CD14-positive monocyte (primary cell): ENCODE results near the gene SYCE1. TPM values are rescaled to one million over a fixed set of nuclear protein-coding genes. Genes with fewer than 3 reads are reported as not detected.
"Not testable (repeated sequence)": the region's sequence is repeated elsewhere in the genome, so short reads cannot be mapped to it uniquely, and the experiment has no call there.

Source experiments
- DNase-seq, 3 donors: peaks; one replicate each; pipeline ENCODE4 v3.0.0-alpha.2; 2011 to 2022
- H2AFZ ChIP-seq: 2 replicates; pipeline ENCODE4 v1.6.0; 2012; ENCODE audit warnings: mild to moderate bottlenecking, low read depth, low read length, inconsistent platforms; ENCODE audit not compliant: insufficient read depth, poor library complexity, severe bottlenecking
- H3K27ac ChIP-seq, 2 donors: 1 replicate in 1 of 2; 2 replicates in 1 of 2; pipeline ENCODE4 v1.5.1; 2012 to 2013; ENCODE audit warnings: low read length in 2 of 2, control low read depth in 1 of 2, inconsistent platforms in 1 of 2, low read depth in 1 of 2, mild to moderate bottlenecking in 1 of 2
- H3K27me3 ChIP-seq, 2 donors: one replicate each; pipeline versions ENCODE4 v1.6.0 to v1.6.1; 2011 to 2013; ENCODE audit warnings: low read length in 2 of 2; ENCODE audit not compliant: control insufficient read depth in 2 of 2, insufficient read depth in 2 of 2
- H3K36me3 ChIP-seq, 2 donors: replicated peaks in 1 of 2; 1 replicate in 1 of 2; 2 replicates in 1 of 2; pipeline versions ENCODE4 v1.5.1 to v1.6.1; 2012 to 2013; ENCODE audit warnings: low read length in 2 of 2, control low read depth in 1 of 2, inconsistent platforms in 1 of 2, mild to moderate bottlenecking in 1 of 2; ENCODE audit not compliant: insufficient read depth in 2 of 2, control insufficient read depth in 1 of 2
- H3K4me1 ChIP-seq, 2 donors: 1 replicate in 1 of 2; 2 replicates in 1 of 2; pipeline versions ENCODE4 v1.5.1 to v1.6.1; 2012 to 2013; ENCODE audit warnings: low read length in 2 of 2, control low read depth in 1 of 2, inconsistent platforms in 1 of 2, mild to moderate bottlenecking in 1 of 2, moderate library complexity in 1 of 2; ENCODE audit not compliant: insufficient read depth in 2 of 2, control insufficient read depth in 1 of 2
- H3K4me2 ChIP-seq: replicated peaks from 2 replicates; pipeline ENCODE3; 2012; ENCODE audit warnings: low read length, moderate library complexity, mild to moderate bottlenecking; ENCODE audit not compliant: poor library complexity, severe bottlenecking; ENCODE audit errors: extremely low read depth
- H3K4me3 ChIP-seq, 3 experiments: fragments of 200-600 bp in 1 of 3; sonication (generic) in 1 of 3; replicated peaks in 1 of 3; 1 replicate in 2 of 3; 2 replicates in 1 of 3; pipeline ENCODE4 v1.5.1; 2011 to 2013; ENCODE audit warnings: low read length in 3 of 3, mild to moderate bottlenecking in 3 of 3, control low read depth in 2 of 3, low read depth in 2 of 3, inconsistent platforms in 1 of 3, moderate library complexity in 1 of 3
- H3K79me2 ChIP-seq: 2 replicates; pipeline ENCODE4 v1.6.0; 2012; ENCODE audit warnings: mild to moderate bottlenecking, control low read depth, inconsistent platforms, low read length, moderate library complexity; ENCODE audit not compliant: insufficient read depth
- H3K9ac ChIP-seq: 2 replicates; pipeline ENCODE4 v1.6.0; 2017; ENCODE audit warnings: low read length, mild to moderate bottlenecking; ENCODE audit not compliant: insufficient read depth, poor library complexity, severe bottlenecking
- H3K9me3 ChIP-seq, 2 donors: replicated peaks in 1 of 2; 1 replicate in 1 of 2; 2 replicates in 1 of 2; pipeline versions ENCODE4 v1.5.1 to v1.6.1; 2012 to 2013; ENCODE audit warnings: low read length in 2 of 2, control low read depth in 1 of 2; ENCODE audit not compliant: control insufficient read depth in 1 of 2, insufficient read depth in 1 of 2
- H4K20me1 ChIP-seq: 2 replicates; pipeline ENCODE4 v1.6.0; 2012; ENCODE audit warnings: mild to moderate bottlenecking, low read length, control low read depth, moderate library complexity; ENCODE audit not compliant: insufficient read depth
- H3K27ac Mint-ChIP-seq, 7 donors: one replicate each; pipeline ENCODE4 v1.8.0; 2020; ENCODE audit warnings: mild to moderate bottlenecking in 7 of 7, mixed read lengths in 7 of 7, moderate library complexity in 6 of 7, inconsistent platforms in 2 of 7
- H3K27me3 Mint-ChIP-seq, 3 donors: one replicate each; pipeline ENCODE4 v1.8.0; 2021 to 2022; ENCODE audit warnings: low read depth in 3 of 3, mild to moderate bottlenecking in 3 of 3, mixed read lengths in 3 of 3, moderate library complexity in 3 of 3, inconsistent platforms in 1 of 3
- H3K36me3 Mint-ChIP-seq, 2 donors: one replicate each; pipeline ENCODE4 v1.8.0; 2020; ENCODE audit warnings: mixed read lengths in 2 of 2, inconsistent platforms in 1 of 2, mild to moderate bottlenecking in 1 of 2
- H3K4me1 Mint-ChIP-seq: one replicate; pipeline ENCODE4 v1.8.0; 2020; ENCODE audit warnings: mild to moderate bottlenecking, mixed read lengths
- H3K4me3 Mint-ChIP-seq, 2 donors: one replicate each; pipeline ENCODE4 v1.8.0; 2020; ENCODE audit warnings: mild to moderate bottlenecking in 2 of 2, mixed read lengths in 2 of 2, moderate library complexity in 1 of 2
- H3K9me3 Mint-ChIP-seq, 7 donors: one replicate each; pipeline ENCODE4 v1.8.0; 2020 to 2022; ENCODE audit warnings: mixed read lengths in 7 of 7, mild to moderate bottlenecking in 6 of 7, moderate library complexity in 6 of 7, inconsistent platforms in 2 of 7
- WGBS: methylation state at CpG from one replicate; pipeline ENCODE4 v1.1.5; 2013; ENCODE audit warnings: missing lambda C conversion rate; ENCODE audit not compliant: insufficient coverage; 5-methylcytosine and 5-hydroxymethylcytosine counted together
- intact Hi-C, 2 donors: fragments of 100-400 bp; cut with micrococcal nuclease; formaldehyde crosslinking; loops; one replicate each; pipeline versions ENCODE4 v1.15.0 to v1.15.1; 2023
- polyA plus RNA-seq, 3 donors: library from polyadenylated mRNA; depleted of rRNA in 1 of 3; unstranded in 2 of 3; stranded (reverse) in 1 of 3; fragments of 300-500 nt in 2 of 3; fragments of >200 nt in 1 of 3; fragmentation: Illumina TruSeq in 2 of 3; gene quantifications; 1 replicate in 2 of 3; 2 replicates in 1 of 3; pipeline ENCODE4 v1.2.3, GENCODE V29; 2012 to 2021
- TF ChIP-seq, protein P1 (sequence below): fragments of 200-600 bp; IDR thresholded peaks from one replicate; pipeline ENCODE4 v1.8.0; 2022; ENCODE audit warnings: antibody characterized with exemption, mild to moderate bottlenecking

SYCE1 gene
- polyA plus RNA-seq, 3 donors, result 0.12 TPM; not detected in 2

DNA sequence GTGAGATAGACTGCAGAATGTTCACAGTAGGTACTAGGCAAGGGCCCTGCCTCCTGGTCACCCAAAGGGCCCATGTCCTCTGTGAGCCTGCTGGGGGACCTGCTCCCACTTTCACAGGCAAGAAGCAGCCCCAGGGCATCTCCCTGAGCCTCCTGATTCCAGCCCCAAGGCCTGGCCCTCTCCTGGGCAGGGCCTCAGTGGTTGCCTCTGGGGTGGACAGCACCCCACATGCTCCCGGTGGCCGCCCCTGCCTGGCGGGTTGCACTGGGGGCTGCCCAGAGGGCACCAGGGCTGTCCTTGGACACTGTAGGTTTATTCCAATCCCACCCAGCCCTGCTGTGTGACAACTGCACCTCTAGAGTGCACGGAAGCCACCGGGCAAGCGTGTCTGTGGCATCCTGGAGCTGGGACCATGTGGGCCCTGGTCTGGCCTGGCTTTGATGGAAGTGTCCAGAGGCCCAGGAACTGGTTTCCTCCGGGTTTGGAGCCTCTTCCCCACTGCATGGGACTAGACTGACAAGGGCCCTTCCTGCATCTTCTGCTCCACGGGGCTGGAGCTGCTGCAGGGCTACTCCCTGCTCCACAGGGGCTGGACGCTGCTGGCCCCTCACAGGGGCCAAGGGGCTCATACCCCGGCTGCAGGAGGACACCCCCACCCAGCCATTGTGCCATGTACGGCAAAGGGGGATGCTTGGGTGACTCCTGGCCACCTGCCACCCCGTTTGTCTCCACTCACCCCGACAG lies 25.0 kb upstream of the SYCE1 start:
- no peak overlapping the region for H3K4me2 ChIP-seq
- Mint-ChIP-seq H3K36me3 (no peaks in the 10 kb centered on the region), H3K9me3 (peaks cover 0 to 5% (median 2%) of the 10 kb centered on the region in 7 donors), H3K27me3 (peaks cover 4 to 25% (median 11%) of the 10 kb centered on the region in 3 donors), H3K27ac (no peak overlapping the region), H3K4me3 (no peak overlapping the region), H3K4me1 (no peaks in the 10 kb centered on the region)
- TF ChIP-seq, protein P1, sequence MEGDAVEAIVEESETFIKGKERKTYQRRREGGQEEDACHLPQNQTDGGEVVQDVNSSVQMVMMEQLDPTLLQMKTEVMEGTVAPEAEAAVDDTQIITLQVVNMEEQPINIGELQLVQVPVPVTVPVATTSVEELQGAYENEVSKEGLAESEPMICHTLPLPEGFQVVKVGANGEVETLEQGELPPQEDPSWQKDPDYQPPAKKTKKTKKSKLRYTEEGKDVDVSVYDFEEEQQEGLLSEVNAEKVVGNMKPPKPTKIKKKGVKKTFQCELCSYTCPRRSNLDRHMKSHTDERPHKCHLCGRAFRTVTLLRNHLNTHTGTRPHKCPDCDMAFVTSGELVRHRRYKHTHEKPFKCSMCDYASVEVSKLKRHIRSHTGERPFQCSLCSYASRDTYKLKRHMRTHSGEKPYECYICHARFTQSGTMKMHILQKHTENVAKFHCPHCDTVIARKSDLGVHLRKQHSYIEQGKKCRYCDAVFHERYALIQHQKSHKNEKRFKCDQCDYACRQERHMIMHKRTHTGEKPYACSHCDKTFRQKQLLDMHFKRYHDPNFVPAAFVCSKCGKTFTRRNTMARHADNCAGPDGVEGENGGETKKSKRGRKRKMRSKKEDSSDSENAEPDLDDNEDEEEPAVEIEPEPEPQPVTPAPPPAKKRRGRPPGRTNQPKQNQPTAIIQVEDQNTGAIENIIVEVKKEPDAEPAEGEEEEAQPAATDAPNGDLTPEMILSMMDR, result no peak
- H3K27ac ChIP-seq, result no peak overlapping the region
- H3K4me1 ChIP-seq, result no peaks in the 10 kb centered on the region
- H3K4me3 ChIP-seq, result no peak overlapping the region
- no peak overlapping the region for H3K9ac ChIP-seq
- 89% methylated on average over 13 of the region's 13 CpGs for WGBS
- H3K79me2 ChIP-seq, result no peaks in the 10 kb centered on the region
- intact Hi-C loops, result no loop called here
- no peaks in the 10 kb centered on the region for H4K20me1 ChIP-seq
- no peak overlapping the region for H2AFZ ChIP-seq
- peaks cover 0 to 5% of the 10 kb centered on the region in 2 donors for H3K27me3 ChIP-seq
- no peaks in the 10 kb centered on the region for H3K36me3 ChIP-seq
- DNase-seq, result no peak
- H3K9me3 ChIP-seq, result no peaks in the 10 kb centered on the region

DNA sequence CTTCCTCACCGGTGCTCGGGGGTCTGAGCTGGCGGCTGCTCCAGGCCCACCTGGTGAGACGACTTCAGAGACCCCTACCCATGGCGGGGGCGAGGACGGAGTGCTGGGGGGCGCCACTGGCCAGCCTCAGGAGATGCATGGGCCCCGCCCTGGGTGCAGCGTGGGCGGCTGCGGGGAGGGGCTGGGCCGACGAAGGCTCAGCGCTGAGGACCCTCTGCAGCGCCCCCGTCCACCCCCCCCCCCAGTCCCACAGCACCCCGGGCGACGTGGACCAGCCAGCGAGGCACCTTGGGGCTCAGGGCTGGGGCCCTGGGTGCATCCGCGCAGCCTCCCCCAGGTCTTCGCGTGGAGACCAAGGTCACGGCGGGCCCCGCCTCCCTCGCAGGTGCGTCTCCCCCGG lies 11.7 kb upstream of the SYCE1 start:
- H3K4me1 ChIP-seq, H2AFZ ChIP-seq, H3K27me3 ChIP-seq, H3K36me3 ChIP-seq, intact Hi-C loops, H3K27ac ChIP-seq, H3K4me2 ChIP-seq, H3K9ac ChIP-seq, H3K4me3 Mint-ChIP-seq, H3K27me3 Mint-ChIP-seq, H4K20me1 ChIP-seq, H3K36me3 Mint-ChIP-seq, H3K27ac Mint-ChIP-seq, H3K4me1 Mint-ChIP-seq, H3K4me3 ChIP-seq, DNase-seq, H3K79me2 ChIP-seq: not testable (repeated sequence)
- WGBS, result no CpG with 5 or more reads among the region's 31 CpGs
- peaks cover 19 to 34% (median 28%) of the 10 kb centered on the region in 7 donors for H3K9me3 Mint-ChIP-seq
- peaks cover 6 to 20% of the 10 kb centered on the region in 2 donors for H3K9me3 ChIP-seq

DNA sequence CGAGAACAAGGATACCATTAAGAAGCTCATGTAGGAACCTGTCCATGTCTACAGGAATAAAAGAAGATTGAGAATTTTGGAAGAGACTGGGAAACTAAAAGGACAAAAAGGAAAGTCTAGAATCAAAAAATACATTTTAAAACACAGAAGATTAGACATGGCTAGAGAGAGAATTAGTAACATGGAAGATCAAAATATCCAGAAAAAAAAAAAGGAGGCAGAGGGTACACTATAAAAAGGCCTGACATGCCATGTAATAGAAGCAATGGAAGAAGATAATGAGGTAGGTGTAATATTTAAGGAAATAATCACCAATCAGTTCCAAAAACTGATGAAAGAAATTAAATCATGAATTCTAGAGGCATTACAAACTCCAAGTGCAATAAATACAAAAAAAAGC lies 8.1 kb upstream of the SYCE1 start:
- Mint-ChIP-seq H3K9me3 (peaks cover 9 to 21% (median 19%) of the 10 kb centered on the region in 7 donors), H3K27me3 (peaks cover 3 to 11% (median 8%) of the 10 kb centered on the region in 3 donors)
- DNase-seq, H4K20me1 ChIP-seq, H3K27ac Mint-ChIP-seq, H3K4me3 ChIP-seq, H2AFZ ChIP-seq, H3K4me3 Mint-ChIP-seq, H3K36me3 Mint-ChIP-seq, H3K27ac ChIP-seq, H3K4me2 ChIP-seq, H3K4me1 ChIP-seq, H3K4me1 Mint-ChIP-seq, H3K9ac ChIP-seq, H3K79me2 ChIP-seq, H3K27me3 ChIP-seq, intact Hi-C loops, H3K36me3 ChIP-seq: not testable (repeated sequence)
- no CpG with 5 or more reads among the region's 1 CpG for WGBS
- peaks cover 6 to 10% of the 10 kb centered on the region in 2 donors for H3K9me3 ChIP-seq

DNA sequence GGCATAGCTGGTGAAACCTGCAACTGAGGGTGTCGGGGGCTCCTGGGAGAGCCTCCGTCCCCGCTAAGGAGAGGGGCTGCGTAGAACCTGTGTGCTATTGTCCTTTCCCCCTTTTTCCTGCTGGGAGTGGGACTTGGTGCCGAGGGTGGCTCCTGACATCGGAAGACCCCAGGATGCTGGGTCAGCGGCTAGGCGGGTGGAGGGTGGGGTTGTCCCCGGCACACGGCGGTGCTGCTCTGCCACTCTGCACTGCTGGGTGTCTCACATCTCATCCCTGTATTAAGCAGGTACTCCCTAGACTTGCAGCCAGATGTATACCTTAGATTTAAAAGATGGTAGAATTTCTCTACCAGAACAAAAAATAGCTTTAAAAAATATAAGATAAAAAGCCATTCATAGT lies 6.7 kb upstream of the SYCE1 start:
- H3K79me2 ChIP-seq, H3K27ac Mint-ChIP-seq, H3K4me1 Mint-ChIP-seq, H2AFZ ChIP-seq, H3K36me3 Mint-ChIP-seq, DNase-seq, intact Hi-C loops, H3K27me3 ChIP-seq, H3K27ac ChIP-seq, H3K36me3 ChIP-seq, H3K4me3 Mint-ChIP-seq, H3K4me3 ChIP-seq, H3K9ac ChIP-seq, H3K4me1 ChIP-seq, H4K20me1 ChIP-seq, H3K4me2 ChIP-seq: not testable (repeated sequence)
- H3K27me3 Mint-ChIP-seq, result peaks cover 3 to 22% (median 8%) of the 10 kb centered on the region in 3 donors
- WGBS, result 95% methylated on average over 4 of the region's 11 CpGs
- peaks cover 21 to 33% (median 30%) of the 10 kb centered on the region in 7 donors for H3K9me3 Mint-ChIP-seq
- peaks cover 12 to 19% of the 10 kb centered on the region in 2 donors for H3K9me3 ChIP-seq
